SK-N-MC (cell line): ENCODE data around the gene IQSEC3.
"Not testable (repeated sequence)": the region's sequence is repeated elsewhere in the genome, so short reads cannot be mapped to it uniquely, and the experiment has no call there.

Source experiments
- EZH2 ChIP-seq: fragments of 200-600 bp; sonication (generic); IDR thresholded peaks from one replicate; pipeline ENCODE4 v1.6.1; 2017; ENCODE audit warnings: antibody characterized with exemption
- FOXP2 ChIP-seq: optimal IDR thresholded peaks from 2 replicates; pipeline ENCODE3; 2011; ENCODE audit warnings: mild to moderate bottlenecking, moderate library complexity; ENCODE audit not compliant: insufficient read depth; ENCODE audit errors: extremely low read length, control extremely low read depth
- POLR2AphosphoS5 ChIP-seq: IDR thresholded peaks from 2 replicates; pipeline ENCODE4 v1.6.1; 2012; ENCODE audit warnings: mild to moderate bottlenecking, low read depth, low read length, borderline replicate concordance

DNA sequence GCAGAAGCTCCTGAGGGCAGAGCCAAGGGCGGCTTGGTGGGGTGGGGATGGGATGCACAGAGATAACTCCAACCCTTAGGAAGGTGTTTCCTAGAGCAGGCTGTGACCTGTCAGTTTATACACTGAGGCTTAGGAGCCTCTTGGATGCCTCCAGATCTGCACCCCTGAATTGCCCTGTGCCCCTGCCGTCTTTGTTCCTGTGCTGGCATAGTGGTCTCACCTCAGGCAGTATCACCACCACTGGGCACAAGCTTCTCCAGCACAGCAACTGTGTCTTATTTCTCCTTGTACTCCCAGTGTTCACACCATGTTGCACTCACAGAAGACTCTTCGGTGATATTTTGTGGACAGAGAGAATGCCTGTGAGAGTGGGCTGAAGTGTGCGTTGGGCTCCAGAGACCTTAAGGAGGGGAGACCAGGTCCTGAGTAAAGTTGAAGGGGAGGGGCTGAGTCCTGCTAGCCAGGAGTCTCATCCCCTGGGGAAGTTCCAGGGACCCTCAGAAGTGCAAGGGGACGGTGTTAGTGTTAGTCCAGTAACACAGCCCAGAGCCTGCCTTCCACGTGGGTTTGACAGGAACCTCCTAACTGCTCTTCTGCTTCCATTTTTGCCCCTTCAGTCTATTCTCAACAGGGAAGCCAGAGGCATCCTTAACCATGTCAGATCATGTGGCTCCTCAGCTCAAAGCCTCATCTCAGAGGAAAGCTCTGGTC is 26.9 kb upstream of the IQSEC3 start:
- not testable (repeated sequence) for TF ChIP-seq POLR2AphosphoS5, EZH2, FOXP2
